GM18520 (cell line): ENCODE data around the gene AP2A1.

Experiments
- ATAC-seq: cut with Tn5 transposase; IDR thresholded peaks from one replicate; pipeline ENCODE4 v1.9.1; 2021; ENCODE audit not compliant: unreplicated experiment

The AP2A1 gene

DNA sequence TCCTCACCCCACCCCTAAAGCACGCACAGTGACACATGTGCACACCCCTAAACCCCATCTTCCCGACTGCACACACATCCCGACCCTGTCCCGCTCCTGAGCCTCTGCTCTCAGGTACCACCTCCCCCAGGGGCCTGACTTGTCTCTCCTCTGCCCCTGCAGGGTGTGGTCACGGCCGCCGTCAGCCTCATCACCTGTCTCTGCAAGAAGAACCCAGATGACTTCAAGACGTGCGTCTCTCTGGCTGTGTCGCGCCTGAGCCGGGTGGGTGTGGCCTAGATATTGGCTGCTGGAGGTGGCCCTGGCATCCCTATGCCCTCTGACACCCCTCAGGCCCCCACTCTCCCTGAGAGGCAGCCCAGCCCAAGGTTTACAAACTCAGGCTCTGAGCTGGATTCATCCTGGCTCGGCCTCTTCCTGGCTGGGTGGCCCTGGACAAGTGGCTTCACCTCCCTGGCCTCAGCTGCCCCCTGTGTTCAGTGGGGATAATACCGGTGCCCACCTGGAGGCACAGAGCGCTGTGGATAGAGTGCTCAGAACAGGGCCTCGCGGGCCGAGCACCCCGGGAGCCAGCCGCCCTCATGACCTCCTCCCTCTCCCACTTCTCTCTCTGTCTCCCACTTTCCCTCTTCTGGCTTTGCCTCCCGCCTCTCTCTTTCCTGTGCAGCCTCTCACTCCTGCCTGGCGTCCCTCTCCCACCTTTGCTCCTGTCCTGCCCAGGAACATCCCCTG, 26.2 kb downstream of the AP2A1 start:
- no peak for ATAC-seq

DNA sequence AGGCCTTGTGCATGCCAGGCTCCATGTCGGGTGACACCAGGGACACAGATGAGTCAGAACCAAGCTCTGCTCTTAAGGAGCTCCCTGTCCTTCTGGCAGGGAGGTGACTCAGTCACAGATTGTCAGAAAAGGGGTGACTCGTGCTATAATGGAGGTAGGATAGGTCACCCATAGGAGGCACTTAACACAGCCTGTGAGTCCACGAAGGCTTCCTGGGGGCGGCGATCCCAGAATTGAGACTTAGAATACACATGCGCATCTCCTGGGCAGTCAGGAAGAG, 26.7 kb downstream of the AP2A1 start:
- no peak for ATAC-seq

DNA sequence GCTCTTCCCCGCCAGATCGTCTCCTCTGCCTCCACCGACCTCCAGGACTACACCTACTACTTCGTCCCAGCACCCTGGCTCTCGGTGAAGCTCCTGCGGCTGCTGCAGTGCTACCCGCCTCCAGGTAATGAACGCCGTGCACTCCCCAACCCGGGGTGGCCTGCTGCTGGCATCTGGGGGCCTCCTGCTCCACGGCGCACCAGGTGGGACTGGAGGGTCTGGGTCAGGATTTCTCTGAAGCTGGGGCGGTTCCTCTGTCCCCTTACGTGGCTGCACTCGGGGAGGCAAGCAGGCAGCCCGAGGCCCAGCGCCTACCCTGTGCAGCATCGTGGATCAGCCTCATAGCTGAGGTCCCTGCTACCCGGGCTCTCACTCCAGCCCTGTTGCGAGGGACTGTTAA, 28.8 kb downstream of the AP2A1 start:
- no peak for ATAC-seq

DNA sequence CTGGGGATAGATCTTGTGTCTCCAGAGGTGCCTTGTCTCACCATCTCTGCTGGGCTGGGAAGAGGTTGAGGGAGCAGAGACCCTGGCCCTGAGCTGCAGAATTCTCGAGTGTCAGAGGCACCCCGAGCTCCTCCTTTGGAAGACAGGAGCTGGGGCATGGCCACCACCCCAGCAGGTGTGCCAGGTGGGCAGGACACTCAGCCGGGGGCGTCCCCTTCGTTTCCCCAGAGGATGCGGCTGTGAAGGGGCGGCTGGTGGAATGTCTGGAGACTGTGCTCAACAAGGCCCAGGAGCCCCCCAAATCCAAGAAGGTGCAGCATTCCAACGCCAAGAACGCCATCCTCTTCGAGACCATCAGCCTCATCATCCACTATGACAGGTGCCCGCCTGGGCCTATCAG, 31.8 kb downstream of the AP2A1 start:
- ATAC-seq: no peak

DNA sequence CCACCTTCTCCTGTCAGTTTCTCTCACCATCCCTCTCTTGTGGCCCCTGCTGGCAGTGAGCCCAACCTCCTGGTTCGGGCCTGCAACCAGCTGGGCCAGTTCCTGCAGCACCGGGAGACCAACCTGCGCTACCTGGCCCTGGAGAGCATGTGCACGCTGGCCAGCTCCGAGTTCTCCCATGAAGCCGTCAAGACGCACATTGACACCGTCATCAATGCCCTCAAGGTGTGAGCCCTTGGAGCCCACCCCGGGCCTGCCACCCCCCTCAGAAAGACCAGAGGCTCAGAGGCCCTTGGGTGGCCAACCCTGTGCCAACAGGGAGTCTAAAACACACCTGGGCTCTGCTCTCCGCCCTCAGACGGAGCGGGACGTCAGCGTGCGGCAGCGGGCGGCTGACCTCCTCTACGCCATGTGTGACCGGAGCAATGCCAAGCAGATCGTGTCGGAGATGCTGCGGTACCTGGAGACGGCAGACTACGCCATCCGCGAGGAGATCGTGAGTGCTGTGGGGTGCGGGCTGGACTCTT, 32.5 kb downstream of the AP2A1 start:
- no peak for ATAC-seq

DNA sequence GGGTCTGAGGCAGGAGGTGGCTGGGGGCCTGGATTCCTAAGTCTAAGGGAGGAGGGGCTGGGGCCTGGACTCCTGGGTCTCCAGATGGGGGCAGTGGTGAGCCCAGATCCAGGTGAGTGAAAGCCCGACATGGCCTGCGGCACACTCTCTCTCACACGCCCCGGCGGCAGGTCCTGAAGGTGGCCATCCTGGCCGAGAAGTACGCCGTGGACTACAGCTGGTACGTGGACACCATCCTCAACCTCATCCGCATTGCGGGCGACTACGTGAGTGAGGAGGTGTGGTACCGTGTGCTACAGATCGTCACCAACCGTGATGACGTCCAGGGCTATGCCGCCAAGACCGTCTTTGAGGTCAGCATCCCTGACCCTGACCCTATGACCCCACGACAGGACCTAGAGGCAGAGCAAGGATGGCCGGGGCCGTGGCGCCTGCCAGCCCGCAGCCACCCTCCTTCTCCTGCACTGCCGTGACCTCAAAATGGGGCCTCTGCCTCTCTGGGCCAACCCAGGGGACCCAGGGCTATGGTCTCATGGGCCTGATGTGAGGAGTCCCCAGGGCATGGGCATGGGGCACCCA, 33.1 kb downstream of the AP2A1 start:
- ATAC-seq: no peak

DNA sequence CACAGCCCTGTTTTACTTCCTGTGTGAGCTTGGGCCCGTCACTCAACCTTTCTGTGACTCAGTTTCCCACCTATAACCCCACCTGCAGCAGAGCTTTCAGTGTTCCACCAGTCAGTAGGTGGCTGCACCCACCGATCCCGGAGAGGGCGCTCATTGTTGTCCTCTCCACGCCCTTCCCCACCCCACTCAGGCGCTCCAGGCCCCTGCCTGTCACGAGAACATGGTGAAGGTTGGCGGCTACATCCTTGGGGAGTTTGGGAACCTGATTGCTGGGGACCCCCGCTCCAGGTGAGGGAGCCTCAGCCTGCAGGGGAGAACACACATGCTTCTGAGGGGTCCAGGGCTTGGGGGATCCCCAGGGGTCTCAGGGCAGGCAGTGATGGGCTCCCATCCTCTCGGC, 34.0 kb downstream of the AP2A1 start:
- no peak for ATAC-seq

DNA sequence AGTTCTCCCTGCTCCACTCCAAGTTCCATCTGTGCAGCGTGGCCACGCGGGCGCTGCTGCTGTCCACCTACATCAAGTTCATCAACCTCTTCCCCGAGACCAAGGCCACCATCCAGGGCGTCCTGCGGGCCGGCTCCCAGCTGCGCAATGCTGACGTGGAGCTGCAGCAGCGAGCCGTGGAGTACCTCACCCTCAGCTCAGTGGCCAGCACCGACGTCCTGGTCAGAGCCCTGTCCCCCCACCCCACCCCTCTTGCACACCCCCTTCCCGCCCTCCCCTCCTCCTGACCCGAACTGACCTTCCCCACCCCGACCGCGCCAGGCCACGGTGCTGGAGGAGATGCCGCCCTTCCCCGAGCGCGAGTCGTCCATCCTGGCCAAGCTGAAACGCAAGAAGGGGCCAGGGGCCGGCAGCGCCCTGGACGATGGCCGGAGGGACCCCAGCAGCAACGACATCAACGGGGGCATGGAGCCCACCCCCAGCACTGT, 34.6 kb downstream of the AP2A1 start:
- no peak for ATAC-seq

DNA sequence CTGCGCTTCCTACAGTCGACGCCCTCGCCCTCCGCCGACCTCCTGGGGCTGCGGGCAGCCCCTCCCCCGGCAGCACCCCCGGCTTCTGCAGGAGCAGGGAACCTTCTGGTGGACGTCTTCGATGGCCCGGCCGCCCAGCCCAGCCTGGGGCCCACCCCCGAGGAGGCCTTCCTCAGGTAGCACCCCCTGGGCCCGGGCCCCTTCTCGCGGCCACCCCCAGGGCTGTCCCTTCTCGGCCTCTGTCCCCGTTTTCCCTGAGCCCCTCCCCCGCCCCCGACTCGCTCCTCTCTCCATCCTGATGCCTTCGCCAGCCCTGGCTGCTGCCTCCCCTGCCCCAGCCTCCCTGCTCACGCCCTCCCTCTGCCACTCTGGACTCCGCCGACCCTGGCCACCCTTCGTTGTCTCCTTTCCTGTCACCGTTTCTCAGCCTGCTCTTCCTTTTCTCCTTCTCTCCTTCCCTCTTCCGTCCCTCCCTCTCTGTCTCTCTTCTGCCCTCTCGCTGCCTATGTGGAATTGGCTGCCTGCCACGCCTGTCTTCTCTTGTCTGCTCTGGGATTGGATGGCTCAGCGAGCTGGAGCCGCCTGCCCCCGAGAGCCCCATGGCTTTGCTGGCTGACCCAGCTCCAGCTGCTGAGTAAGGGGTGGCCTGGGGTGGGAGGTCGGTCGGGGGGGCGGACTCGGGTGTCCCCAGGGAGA, 35.3 kb downstream of the AP2A1 start:
- ATAC-seq: no peak

DNA sequence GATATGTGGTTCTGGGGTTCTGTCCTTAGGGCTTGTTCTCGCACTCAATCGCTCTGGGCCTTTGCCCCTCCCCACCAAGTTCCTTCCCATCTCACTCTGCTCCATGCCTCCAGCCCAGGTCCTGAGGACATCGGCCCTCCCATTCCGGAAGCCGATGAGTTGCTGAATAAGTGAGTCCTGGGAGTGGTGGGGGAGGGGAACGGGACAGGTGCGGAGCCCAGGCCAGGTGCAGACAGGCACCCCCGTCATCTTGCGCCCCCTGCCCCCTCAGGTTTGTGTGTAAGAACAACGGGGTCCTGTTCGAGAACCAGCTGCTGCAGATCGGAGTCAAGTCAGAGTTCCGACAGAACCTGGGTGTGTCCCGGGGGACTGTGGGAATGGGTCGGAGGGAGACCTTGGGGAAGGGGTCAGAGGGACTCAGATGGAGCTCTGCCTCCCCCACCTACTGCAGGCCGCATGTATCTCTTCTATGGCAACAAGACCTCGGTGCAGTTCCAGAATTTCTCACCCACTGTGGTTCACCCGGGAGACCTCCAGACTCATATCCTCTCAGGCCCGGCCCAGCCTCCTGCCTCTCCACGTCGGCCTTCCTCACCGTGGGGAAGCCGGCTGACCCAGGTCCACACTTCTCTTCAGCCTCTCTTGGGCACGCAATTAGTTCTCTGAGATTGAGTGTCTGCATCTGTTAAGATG, 36.2 kb downstream of the AP2A1 start:
- ATAC-seq: no peak

DNA sequence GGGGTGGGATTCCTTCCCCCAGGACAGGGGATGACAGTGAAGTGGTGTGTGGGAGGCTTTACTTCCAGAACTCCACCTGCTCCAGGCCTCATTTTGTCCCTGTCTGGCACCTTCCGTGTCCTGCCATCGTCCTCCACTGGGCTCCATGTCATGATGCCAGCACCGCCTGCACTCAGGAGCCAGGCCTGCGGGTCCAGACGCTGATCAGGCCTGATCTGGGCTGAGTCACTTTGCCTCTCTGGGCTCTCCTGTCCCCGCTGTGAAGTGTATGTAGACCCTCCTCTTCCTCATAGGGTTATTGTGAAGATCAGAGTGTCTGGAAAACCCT, 36.7 kb downstream of the AP2A1 start:
- no peak for ATAC-seq

DNA sequence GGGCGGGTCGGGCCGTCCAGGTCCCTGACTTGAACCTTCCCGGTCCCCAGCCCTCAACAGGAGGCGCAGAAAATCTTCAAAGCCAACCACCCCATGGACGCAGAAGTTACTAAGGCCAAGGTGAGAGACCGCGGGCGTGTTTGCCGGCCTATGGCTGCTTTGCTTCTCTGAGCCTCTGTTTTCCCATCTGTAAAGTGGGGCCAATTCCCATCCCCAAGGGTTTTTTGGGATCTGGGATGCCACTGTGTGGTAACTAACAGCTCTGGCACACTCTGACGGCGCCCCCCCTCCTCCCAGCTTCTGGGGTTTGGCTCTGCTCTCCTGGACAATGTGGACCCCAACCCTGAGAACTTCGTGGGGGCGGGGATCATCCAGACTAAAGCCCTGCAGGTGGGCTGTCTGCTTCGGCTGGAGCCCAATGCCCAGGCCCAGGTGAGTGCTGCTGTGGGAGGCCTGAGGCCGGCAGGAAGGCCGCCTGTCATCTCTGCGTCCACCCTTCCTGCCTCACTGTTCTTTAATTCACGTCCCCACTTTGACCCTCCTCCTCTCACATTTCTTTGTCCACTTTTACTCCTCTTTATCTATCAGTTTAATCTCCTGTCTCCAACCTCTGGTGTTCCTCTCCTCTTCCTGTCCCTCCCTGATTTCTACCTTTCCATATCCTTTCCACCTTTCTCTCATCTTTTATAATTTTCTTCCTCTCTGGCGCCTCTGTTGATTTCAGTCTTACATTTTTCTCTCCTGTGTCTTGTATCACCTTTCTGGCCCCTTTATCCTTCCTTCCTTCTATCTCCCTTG, 39.2 kb downstream of the AP2A1 start:
- ATAC-seq: no peak

DNA sequence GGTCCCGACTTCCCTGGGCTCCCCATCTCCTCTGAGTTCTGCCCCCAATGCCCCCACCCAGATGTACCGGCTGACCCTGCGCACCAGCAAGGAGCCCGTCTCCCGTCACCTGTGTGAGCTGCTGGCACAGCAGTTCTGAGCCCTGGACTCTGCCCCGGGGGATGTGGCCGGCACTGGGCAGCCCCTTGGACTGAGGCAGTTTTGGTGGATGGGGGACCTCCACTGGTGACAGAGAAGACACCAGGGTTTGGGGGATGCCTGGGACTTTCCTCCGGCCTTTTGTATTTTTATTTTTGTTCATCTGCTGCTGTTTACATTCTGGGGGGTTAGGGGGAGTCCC, 39.8 kb downstream of the AP2A1 start:
- no peak for ATAC-seq

DNA sequence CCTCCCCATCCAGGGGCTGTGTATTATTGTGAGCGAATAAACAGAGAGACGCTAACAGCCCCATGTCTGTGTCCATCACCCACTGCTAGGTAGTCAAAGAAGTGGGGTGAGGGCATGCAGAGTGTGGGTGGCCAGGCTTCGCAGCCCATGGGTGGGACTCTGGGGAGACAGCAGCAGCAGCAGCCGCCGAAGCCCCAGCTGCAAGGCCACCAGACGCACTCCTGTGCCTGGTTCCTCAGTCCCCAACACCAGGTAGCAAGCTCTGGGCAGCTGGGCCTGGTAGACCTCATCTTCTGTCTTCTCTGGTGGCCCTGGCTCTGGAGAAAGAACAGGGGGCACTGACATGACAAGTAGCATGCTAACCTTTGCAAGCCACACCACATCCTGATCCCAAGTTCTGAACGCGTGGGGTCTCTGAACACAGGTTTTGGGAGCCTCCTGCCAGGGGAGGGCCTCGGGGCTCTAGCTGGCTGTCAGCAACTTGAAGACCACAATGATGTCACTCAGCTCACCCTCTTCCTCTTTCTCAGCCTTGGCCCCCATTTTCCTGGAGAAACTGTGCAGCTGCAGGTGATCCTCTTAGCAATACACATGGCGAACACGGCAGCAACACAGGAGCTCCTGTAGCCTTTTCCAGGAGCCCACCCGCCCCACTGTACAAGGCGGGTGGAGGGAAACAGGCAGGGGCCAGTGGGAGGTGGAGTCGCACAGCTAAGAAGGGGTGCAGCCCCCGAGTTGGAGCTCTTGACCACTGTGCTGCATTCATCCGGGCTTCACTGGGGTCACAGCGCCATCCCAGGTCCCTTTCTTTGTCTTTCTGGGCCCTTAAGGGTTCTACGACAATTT, 40.5 kb downstream of the AP2A1 start:
- ATAC-seq: no peak

DNA sequence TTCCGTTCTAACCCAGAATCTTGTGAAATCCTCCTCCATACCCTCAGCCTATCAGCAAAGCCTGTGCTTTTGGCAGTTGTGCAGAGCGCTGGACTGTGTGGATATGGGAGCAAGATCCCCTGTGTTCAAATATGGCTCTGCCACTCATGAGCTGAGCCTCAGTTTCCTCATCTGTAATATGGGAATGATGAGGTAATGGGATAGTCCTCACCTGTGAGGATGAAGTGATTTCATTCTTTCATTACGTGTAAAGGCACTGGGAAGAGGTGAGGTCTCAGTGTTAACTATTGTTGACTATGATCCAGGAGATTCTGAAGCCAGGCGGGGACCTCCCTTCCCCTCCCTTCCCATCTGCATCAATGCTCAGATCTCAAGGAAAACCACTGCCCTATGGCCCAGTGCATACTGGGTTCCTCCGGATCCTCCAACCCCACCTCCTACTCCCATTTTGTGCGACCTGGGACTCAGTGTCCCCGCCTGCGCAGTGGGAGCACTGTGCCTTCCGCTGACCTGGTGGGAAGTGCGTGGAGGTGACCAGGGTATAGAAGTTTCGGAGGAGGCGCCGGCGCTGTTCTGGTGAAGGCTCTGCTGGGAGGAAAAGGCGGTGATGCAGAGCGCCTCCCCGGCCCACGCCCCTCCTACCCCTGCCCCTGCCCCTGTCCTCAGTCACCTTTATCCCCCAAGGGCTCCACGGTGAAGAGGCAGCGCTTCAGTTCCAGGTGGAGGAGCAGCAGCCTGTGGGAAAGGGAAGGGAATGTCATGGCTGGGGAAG, 41.3 kb downstream of the AP2A1 start:
- ATAC-seq: no peak

DNA sequence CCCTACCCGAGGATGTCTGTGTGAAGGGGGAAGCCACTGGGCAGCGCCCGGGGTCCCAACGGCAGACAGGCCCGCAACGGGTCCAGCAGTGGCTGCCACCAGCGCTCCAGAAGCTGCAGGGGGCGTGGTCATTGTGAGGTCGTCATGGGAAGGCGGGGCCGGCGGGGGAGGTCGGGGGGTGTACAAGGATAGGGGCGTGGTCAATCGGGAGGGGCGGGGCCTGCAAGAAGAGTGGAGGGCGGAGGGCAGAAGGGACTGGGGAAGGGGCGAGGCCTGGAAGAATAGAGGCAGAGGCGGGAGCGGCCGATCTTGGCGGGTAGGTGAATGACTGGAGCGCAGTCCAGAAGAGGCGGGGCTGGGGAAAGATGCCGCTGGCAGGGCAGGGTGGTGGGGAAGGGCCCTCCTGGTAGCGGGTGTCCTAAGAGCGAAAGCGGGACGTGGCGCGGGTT, 41.9 kb downstream of the AP2A1 start:
- ATAC-seq: no peak

DNA sequence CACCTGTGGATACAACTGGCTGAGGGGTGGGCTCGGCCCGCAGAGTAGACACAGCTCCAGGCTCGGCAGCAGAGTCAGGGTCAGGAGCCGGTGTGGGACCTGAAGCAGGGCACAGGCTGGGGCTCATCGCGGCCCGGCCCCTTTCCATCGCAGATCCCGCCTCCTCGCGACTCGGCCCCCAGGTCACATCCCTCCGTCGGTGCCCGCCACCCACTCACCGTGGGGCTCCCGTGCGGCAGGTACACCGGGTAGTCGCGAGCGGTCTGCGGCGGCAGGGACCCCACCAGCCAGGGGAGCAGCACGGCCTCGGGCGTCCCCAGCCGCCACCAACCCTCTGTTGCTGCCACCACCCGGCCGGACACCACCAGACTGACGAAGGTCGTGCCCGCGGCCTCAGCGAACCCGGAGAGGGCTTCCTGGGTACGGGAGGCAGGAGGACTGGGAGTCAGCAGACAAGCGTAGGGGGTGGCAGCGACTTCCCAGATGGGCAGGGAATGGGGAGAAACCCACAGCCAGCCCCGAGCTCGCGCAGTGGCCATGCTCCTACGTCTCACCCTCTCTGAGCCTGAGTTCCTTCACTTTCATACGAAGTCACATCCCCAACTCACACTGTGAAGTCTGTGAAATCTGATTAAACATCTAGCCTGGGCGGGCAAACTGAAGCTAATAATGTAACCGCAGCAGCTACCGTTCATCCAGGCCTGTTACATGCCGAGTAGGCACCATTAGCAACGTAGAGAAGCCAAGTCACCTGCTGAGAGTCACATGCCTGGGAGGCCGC, 42.5 kb downstream of the AP2A1 start:
- no peak for ATAC-seq

DNA sequence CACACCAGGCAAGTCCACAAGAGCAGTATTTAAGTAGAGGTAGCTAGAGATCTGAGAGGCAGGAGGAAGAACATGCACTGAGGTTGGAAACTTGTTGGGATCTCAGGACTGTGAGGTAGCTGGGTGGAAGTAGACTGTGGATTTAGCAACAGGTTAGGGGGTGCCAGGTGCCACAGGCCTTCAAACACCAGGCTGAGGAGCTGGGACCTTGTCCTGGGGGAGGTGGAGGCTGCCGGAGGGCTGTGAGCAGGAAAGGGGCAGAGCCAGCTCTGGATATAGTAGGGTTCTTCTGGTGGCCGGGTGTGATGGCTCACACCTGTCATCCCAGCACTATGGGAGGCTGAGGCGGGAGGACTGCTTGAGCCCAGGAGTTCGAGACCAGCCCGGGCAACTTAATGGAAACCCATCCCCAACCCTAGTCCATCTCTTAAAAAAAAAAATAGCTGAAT, 43.2 kb downstream of the AP2A1 start:
- ATAC-seq: no peak

DNA sequence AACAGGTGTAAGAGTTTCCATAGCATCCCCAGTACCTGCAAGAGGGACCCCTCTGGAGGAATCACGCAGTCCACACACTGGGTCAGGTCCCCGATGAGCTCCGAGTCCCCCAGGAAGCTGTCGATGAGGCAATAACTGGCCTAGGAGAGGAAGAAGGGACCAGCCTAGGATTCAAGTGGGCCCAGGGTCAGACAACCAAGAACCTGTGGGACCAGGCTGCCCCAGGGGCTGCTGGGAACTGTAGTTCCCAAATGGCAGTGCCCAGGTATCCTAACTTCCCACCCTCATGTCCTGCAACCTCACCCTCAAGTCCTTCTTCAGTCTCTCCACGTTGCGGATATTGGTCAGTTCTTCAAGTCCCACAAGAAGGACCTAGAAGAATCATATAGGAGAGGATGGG, 44.5 kb downstream of the AP2A1 start:
- no peak for ATAC-seq
